GM12891 (cell line): ENCODE data around the gene MAD1L1.

ENCODE experiments used
- POLR2A ChIP-seq: IDR thresholded peaks from 2 replicates; pipeline ENCODE4 v1.6.1; 2011; ENCODE audit warnings: low read depth, low read length, control low read depth
- POLR2AphosphoS5 ChIP-seq: IDR thresholded peaks from 2 replicates; pipeline ENCODE4 v1.6.1; 2011; ENCODE audit warnings: low read depth, low read length, control low read depth
- SPI1 ChIP-seq: IDR thresholded peaks from 2 replicates; pipeline ENCODE4 v1.6.1; 2011; ENCODE audit warnings: low read depth, low read length, control low read depth

- TF ChIP-seq POLR2A (no peak), POLR2AphosphoS5 (no peak), SPI1 (no peak)
Measured at GRCh38 chr7:2150445-2150815, 82.3 kb downstream of the MAD1L1 start.
